BLaER1 treated with 17β-estradiol and CSF1 and Interleukin-3, amounts not matched to agents 10 nM and 100 nM (cell line): ENCODE measurements around the gene TM9SF2.

Experiments
- H3K27ac ChIP-seq, 11 experiments: shearing (Covaris generic); formaldehyde crosslinking; 2 replicates each; pipeline ENCODE4 v1.8.1; 2022
- H3K27me3 ChIP-seq, 11 experiments: shearing (Covaris generic); formaldehyde crosslinking; 2 replicates each; pipeline ENCODE4 v1.8.1; 2022
- H3K36me3 ChIP-seq, 11 experiments: shearing (Covaris generic); formaldehyde crosslinking; 2 replicates each; pipeline ENCODE4 v1.8.1; 2022
- H3K4me1 ChIP-seq, 10 experiments: shearing (Covaris generic); formaldehyde crosslinking; 2 replicates each; pipeline ENCODE4 v1.8.1; 2022
- H3K4me2 ChIP-seq, 11 experiments: shearing (Covaris generic); formaldehyde crosslinking; 2 replicates each; pipeline ENCODE4 v1.8.1; 2022
- H3K4me3 ChIP-seq, 10 experiments: shearing (Covaris generic); formaldehyde crosslinking; 2 replicates each; pipeline ENCODE4 v1.8.1; 2022
- H3K9ac ChIP-seq, 11 experiments: shearing (Covaris generic); formaldehyde crosslinking; 2 replicates each; pipeline ENCODE4 v1.8.1; 2022
- H3K9me3 ChIP-seq, 11 experiments: shearing (Covaris generic); formaldehyde crosslinking; replicated peaks in 1 of 11; 2 replicates each; pipeline ENCODE4 v1.8.1; 2022
- H4K20me1 ChIP-seq, 11 experiments: shearing (Covaris generic); formaldehyde crosslinking; 2 replicates each; pipeline ENCODE4 v1.8.1; 2022
- Cebpa-rat ChIP-seq, 11 experiments: shearing (Covaris generic); IDR thresholded peaks; 2 replicates each; pipeline ENCODE4 v1.8.1; 2022

The TM9SF2 gene

DNA sequence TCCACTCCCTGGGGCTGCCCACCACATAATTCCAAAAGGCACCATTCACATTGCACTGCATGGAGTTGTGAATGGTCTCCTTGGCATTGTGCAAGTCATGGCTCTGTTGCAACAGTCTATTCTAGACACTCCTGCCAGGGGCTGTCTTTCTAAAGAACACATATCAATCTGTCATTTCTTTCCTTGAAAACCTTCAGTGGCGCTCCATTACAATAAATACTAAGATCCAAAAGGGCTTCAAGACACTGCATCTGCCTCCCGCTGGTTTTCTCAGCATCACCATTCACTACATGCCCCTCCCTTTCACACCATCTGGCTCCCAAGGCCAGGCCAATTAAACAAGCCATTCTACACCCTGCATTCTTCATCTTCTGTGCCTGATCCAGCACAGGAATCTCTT lies 32.2 kb upstream of the TM9SF2 start:
- Histone ChIP-seq H3K27me3 (no peaks in the 10 kb centered on the region), H3K4me1 (peaks cover 15 to 49% (median 16%) of the 10 kb centered on the region in 10 experiments), H3K27ac (peak overlapping the region in 2 of 11 experiments; percentile 13 to 24; a peak in 2 of 22 replicates), H4K20me1 (no peaks in the 10 kb centered on the region), H3K9ac (no peak overlapping the region), H3K4me3 (no peak overlapping the region), H3K36me3 (no peaks in the 10 kb centered on the region), H3K9me3 (0 out of 22 replicates have a peak, but pooled peaks cover 0 to 4% (median 0%) of the 10 kb centered on the region in 11 experiments), H3K4me2 (peak overlapping the region in 2 of 11 experiments; percentile 36 to 40; a peak in 4 of 22 replicates)
- TF ChIP-seq Cebpa-rat (IDR thresholded peaks at IDR 0.05) = no peak

DNA sequence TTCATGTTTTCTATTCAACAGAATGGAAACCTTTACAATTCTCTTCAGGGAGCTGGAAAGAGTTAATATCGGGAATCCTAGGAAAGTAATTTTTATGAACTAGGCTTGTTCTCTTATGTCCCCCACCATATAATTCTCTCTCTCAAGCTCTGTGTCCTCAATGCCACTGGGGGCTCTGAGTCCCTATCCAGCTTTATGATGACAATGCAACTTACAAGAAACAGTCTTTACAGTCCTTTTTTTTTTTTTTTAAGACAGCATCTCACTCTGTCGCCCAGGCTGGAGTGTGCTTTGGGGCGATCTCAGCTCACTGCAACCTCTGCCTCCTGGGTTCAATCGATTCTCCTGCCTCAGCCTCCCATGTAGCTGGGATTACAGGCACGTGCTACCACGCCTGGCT lies 31.2 kb upstream of the TM9SF2 start:
- Histone ChIP-seq H3K27ac (no peak overlapping the region), H3K4me2 (no peak overlapping the region), H3K27me3 (no peaks in the 10 kb centered on the region), H3K9ac (no peak overlapping the region), H3K4me1 (peaks cover 5 to 39% (median 6%) of the 10 kb centered on the region in 10 experiments; a peak in 19 of 20 replicates), H3K4me3 (no peak overlapping the region), H4K20me1 (no peaks in the 10 kb centered on the region), H3K36me3 (no peaks in the 10 kb centered on the region), H3K9me3 (0 out of 22 replicates have a peak, but pooled peaks cover 0 to 4% (median 0%) of the 10 kb centered on the region in 11 experiments)
- TF ChIP-seq Cebpa-rat (IDR thresholded peaks at IDR 0.05) = no peak

- Histone ChIP-seq H4K20me1 (no peaks in the 10 kb centered on the region), H3K4me2 (peak overlapping the region in 3 of 11 experiments; percentile 2 to 14 (median 5); a peak in 2 of 22 replicates), H3K9ac (no peak overlapping the region), H3K27me3 (no peaks in the 10 kb centered on the region), H3K4me3 (no peak overlapping the region), H3K9me3 (0 out of 22 replicates have a peak, but pooled peaks cover 0 to 3% (median 0%) of the 10 kb centered on the region in 11 experiments), H3K4me1 (peaks cover 0 to 33% (median 0%) of the 10 kb centered on the region in 10 experiments; a peak in 6 of 20 replicates), H3K27ac (0 out of 22 replicates have a peak overlapping the region, but pooled peaks of 1 of the 11 experiments have one; percentile 13), H3K36me3 (no peaks in the 10 kb centered on the region)
- no peak for TF ChIP-seq Cebpa-rat (IDR thresholded peaks at IDR 0.05)
These were observed 29.8 kb upstream of the TM9SF2 start for GRCh38 chr13:99471221-99472121.

GRCh38 chr13:99472122-99472440 lies 29.2 kb upstream of the TM9SF2 start:
- peak overlapping the region in 3 of 11 experiments; percentile 2 to 14 (median 5); a peak in 1 of 22 replicates for H3K4me2 ChIP-seq
- H3K36me3 ChIP-seq = no peaks in the 10 kb centered on the region
- H3K4me1 ChIP-seq = peaks cover 0 to 33% (median 0%) of the 10 kb centered on the region in 10 experiments; a peak in 6 of 20 replicates
- no peaks in the 10 kb centered on the region for H3K27me3 ChIP-seq
- no peak overlapping the region for H3K27ac ChIP-seq
- TF ChIP-seq Cebpa-rat (IDR thresholded peaks at IDR 0.05) = no peak
- H3K9ac ChIP-seq = no peak overlapping the region
- no peak overlapping the region for H3K4me3 ChIP-seq
- no peaks in the 10 kb centered on the region for H4K20me1 ChIP-seq
- 0 out of 22 replicates have a peak, but pooled peaks cover 0 to 3% (median 0%) of the 10 kb centered on the region in 11 experiments for H3K9me3 ChIP-seq

DNA sequence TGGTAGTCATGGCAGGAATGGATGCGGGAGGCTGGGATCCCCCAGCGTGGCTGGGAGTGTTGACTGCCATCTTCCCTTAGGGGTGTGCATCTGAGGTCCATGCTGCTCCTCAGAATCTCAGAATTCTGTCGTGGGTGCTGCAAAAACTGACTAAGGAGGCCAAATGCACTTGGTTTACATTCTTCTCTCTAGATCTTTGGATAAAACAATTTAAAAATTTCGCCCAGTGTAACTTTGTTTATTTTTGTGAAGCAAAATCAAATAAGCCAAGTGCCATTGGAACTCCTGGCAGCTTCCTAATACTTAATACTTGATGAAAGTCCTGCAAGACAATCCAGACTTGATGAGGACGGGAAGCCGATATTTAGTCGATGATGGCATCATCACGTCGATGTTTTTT lies 27.8 kb upstream of the TM9SF2 start:
- Histone ChIP-seq H3K4me2 (no peak overlapping the region), H4K20me1 (no peaks in the 10 kb centered on the region), H3K9ac (no peak overlapping the region), H3K36me3 (no peaks in the 10 kb centered on the region), H3K4me3 (no peak overlapping the region), H3K9me3 (0 out of 22 replicates have a peak, but pooled peaks cover 0 to 3% (median 0%) of the 10 kb centered on the region in 11 experiments), H3K4me1 (peaks cover 0 to 38% (median 2%) of the 10 kb centered on the region in 10 experiments; a peak in 6 of 20 replicates), H3K27ac (no peak overlapping the region), H3K27me3 (no peaks in the 10 kb centered on the region)
- TF ChIP-seq Cebpa-rat (IDR thresholded peaks at IDR 0.05) = no peak

GRCh38 chr13:99476648-99477047 lies 24.6 kb upstream of the TM9SF2 start:
- Histone ChIP-seq H3K36me3 (no peaks in the 10 kb centered on the region), H4K20me1 (no peaks in the 10 kb centered on the region), H3K27ac (no peak overlapping the region), H3K4me1 (peaks cover 0 to 20% (median 2%) of the 10 kb centered on the region in 10 experiments; a peak in 5 of 20 replicates), H3K9ac (no peak overlapping the region), H3K4me2 (no peak overlapping the region), H3K9me3 (0 out of 22 replicates have a peak, but pooled peaks cover 0 to 3% (median 0%) of the 10 kb centered on the region in 11 experiments), H3K27me3 (no peaks in the 10 kb centered on the region), H3K4me3 (no peak overlapping the region)
- TF ChIP-seq Cebpa-rat (IDR thresholded peaks at IDR 0.05) = no peak

DNA sequence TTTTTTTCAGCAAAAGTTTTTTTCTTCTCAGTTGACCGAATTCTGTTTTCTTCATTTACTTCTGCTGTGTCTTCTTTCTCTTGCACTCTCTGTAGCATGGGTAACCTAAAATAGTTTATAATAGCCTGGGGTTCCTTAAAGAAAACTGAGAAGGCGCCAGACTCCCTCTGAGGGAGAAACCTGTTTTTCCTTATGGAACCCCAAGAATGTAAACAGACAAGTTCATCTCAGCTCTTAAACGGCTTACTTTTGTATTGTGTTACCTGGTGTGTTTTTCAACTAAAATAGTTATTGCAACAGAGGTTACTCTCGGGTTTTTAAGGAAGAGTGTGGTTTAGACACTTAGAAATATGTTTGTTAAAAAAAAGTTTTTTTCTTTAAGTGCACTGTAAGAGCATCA lies 23.8 kb upstream of the TM9SF2 start:
- Histone ChIP-seq H3K36me3 (no peaks in the 10 kb centered on the region), H3K4me3 (no peak overlapping the region), H3K4me1 (peaks cover 0 to 13% (median 0%) of the 10 kb centered on the region in 10 experiments; a peak in 2 of 20 replicates), H3K27ac (peak overlapping the region in 2 of 11 experiments; percentile 9 to 44; a peak in 1 of 22 replicates), H4K20me1 (no peaks in the 10 kb centered on the region), H3K9ac (no peak overlapping the region), H3K27me3 (no peaks in the 10 kb centered on the region), H3K9me3 (no peaks in the 10 kb centered on the region), H3K4me2 (no peak overlapping the region)
- TF ChIP-seq Cebpa-rat (IDR thresholded peaks at IDR 0.05) = no peak

- Histone ChIP-seq H3K36me3 (no peaks in the 10 kb centered on the region), H3K27ac (peak overlapping the region in 2 of 11 experiments; percentile 20 to 30; a peak in 3 of 22 replicates), H3K27me3 (no peaks in the 10 kb centered on the region), H3K9me3 (peaks cover 0 to 7% (median 4%) of the 10 kb centered on the region in 11 experiments; a peak in 11 of 22 replicates), H4K20me1 (no peaks in the 10 kb centered on the region), H3K9ac (no peak overlapping the region), H3K4me1 (peaks cover 0 to 48% (median 19%) of the 10 kb centered on the region in 10 experiments; a peak in 15 of 20 replicates), H3K4me3 (no peak overlapping the region), H3K4me2 (no peak overlapping the region)
- TF ChIP-seq Cebpa-rat (IDR thresholded peaks at IDR 0.05) = no peak
These were observed 19.9 kb upstream of the TM9SF2 start for GRCh38 chr13:99481366-99481765.

- Histone ChIP-seq H3K36me3 (0 out of 22 replicates have a peak, but pooled peaks cover 0 to 3% (median 0%) of the 10 kb centered on the region in 11 experiments), H3K4me2 (peak overlapping the region; percentile 9 to 72 (median 58); a peak in 18 of 22 replicates), H3K9me3 (peaks cover 0 to 21% (median 16%) of the 10 kb centered on the region in 11 experiments; a peak in 16 of 22 replicates), H4K20me1 (no peaks in the 10 kb centered on the region), H3K4me3 (no peak overlapping the region; a peak in 1 of 20 replicates), H3K27ac (peak overlapping the region in 10 of 11 experiments; percentile 39 to 88 (median 76); a peak in 17 of 22 replicates), H3K27me3 (no peaks in the 10 kb centered on the region), H3K9ac (peak overlapping the region in 6 of 11 experiments; percentile 43 to 71 (median 60); a peak in 10 of 22 replicates), H3K4me1 (peaks cover 0 to 57% (median 18%) of the 10 kb centered on the region in 10 experiments; a peak in 15 of 20 replicates)
- peak in 9 of 11 experiments; percentile 62 to 98 (median 92); a peak in 17 of 22 replicates for TF ChIP-seq Cebpa-rat (IDR thresholded peaks at IDR 0.05)
These were observed 16.8 kb upstream of the TM9SF2 start for GRCh38 chr13:99484473-99484872.
